Muscle of arm (tissue), 12 donors: ENCODE measurements around the gene NEK6. TPM values are rescaled to one million over a fixed set of nuclear protein-coding genes. Genes with fewer than 3 reads are reported as not detected.

Experiments used
- DNase-seq: peaks from one replicate; pipeline ENCODE4 v3.0.0-alpha.2; 2013
- polyA plus RNA-seq, 12 donors: library from polyadenylated mRNA; unstranded; fragments of 120-200 nt; gene quantifications; one replicate each; pipeline ENCODE4 v1.2.1, GENCODE V29; 2013; ENCODE audit not compliant: insufficient read length in 12 of 12

Gene NEK6
- polyA plus RNA-seq, 12 donors = 29.2 to 47.2 (median 37.5) TPM; not detected in 1

DNA sequence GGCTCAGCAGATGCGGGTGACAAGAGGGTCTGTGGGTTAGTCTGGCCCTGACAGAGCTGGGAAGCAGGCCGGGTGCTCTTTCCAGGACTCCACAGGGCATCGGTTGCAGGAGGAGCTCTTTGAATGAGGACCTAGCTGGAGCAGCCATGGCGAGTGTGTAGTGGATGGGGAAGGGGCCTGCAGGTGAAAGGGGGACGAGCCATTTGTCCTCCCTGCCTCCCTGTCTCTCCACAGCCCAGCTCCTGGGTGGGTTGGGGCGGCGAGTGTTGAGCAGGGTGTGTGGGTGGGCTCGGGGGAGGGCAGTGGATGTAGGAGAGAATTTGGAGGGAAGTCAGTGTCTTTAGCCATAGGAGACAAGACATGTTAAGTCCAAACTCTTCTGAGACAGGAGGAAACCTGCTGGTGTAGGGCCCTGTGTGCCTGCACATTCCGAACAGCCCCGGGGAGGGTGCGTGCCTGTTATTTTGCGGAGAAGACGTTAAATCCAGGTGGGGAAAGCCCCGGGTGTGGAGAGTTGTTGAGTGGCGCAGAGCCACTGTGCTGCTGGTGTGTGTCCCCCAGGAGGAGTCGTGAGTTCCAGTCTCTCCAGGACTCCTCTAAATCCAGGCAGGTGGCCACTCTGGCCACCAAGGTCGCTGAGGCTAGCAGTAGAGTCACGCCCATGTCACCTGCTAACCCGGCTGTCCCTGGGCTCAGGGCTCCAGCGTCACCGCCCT is 83.9 kb downstream of the NEK6 start:
- no peak for DNase-seq

DNA sequence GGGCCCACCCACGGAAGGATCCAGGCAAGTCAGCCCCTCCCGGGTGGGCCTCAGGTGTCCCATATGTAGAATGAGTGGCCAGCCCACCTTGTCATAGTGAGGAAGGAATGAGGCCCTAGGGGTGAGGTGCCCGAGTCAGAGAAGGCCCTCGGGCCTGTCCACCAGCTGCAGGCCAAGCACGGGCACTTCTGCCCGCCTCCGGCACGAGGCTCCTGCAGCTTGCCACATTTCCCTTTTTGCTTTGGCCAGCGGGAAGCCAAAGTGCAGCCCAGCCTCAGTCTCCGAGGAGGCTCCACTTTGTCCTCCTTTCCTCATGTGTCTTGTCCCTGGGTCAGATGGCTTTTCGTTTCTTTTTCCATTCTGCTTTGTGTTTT is 84.6 kb downstream of the NEK6 start:
- no peak for DNase-seq

DNA sequence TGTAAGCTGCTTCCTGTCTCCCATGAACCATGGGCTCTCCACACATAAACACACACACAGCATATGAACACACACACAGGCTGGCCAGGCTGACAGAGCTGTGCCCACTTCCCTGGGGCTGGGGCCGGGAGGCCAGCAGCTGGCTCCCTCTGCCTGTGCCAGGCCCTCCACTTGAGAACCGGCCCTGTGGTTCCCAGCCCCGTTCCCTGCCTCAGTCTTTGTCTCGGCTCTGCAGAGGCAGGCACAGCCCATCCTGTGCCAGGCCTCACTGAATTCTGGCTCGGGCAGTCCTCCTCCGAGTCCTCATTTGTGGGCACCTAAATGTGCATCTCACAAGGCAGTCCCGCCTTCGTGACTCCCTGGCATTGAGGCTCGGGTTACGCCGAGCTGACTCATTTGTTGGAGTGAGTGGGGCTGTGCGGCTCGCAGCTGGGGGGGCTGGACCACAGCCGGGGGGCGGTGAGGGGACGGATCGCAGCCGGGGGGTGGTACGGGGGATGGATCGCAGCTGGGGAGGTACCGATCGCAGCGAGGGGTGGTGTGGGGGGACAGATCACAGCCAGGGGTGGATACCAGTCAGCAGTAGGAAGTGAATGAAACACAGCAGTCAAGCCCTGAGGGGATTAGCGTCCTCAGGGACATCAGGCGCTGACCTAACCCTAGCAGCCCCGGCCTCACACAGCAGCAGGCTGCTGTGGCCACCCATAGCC is 85.2 kb downstream of the NEK6 start:
- peak; percentile 70 for DNase-seq

- no peak for DNase-seq
Measured at GRCh38 chr9:124343533-124344290, 86.0 kb downstream of the NEK6 start.

- DNase-seq = no peak
Measured at GRCh38 chr9:124344291-124345050, 86.7 kb downstream of the NEK6 start.

DNA sequence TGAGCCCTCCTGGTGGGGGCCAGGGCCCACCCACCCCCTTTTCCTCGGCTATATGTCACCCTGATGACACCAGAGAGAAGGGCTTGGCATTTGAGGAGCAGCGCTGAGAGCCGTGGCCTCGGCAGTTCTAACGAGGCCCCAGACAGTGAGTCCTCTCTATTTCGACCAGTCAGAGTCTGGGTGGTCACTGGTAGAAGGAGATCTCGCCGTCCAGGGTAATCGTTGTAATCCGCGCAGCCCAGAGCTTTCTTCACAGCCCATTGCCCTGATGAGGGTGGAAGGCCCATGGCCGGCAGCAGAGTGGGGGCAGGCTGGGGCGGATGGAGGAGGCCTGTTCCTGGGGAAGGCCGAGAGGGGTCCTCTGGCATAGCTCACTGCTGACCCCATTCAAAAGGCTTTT is 87.3 kb downstream of the NEK6 start:
- DNase-seq = no peak

DNA sequence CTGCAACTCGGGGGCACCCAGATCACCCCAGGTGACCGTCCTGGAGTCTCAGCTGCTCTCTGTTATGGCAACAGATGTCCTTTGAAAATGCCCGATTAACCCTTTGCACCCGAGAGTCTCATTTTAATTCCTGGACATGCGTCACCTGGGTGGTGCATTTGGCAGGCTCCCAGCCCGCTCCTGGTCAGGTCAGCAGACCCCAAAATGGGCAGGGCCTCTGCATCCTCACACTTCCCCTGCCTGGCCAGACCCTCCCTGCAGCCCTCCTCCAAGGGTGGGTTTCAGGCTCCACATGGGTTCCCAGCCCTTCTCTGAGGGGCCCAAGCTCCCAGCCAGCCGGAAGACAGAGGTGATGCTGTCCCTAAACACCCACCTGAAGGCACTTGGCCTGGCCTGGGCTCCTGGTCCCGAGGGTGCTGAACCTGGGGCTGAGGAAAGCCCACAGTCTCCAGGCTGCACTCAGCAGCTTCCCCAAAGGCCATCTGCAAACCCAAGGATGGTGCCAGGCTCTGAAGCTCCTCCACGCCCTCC is 88.1 kb downstream of the NEK6 start:
- no peak for DNase-seq

- no peak for DNase-seq
Measured at GRCh38 chr9:124346347-124347163, 88.8 kb downstream of the NEK6 start.

DNA sequence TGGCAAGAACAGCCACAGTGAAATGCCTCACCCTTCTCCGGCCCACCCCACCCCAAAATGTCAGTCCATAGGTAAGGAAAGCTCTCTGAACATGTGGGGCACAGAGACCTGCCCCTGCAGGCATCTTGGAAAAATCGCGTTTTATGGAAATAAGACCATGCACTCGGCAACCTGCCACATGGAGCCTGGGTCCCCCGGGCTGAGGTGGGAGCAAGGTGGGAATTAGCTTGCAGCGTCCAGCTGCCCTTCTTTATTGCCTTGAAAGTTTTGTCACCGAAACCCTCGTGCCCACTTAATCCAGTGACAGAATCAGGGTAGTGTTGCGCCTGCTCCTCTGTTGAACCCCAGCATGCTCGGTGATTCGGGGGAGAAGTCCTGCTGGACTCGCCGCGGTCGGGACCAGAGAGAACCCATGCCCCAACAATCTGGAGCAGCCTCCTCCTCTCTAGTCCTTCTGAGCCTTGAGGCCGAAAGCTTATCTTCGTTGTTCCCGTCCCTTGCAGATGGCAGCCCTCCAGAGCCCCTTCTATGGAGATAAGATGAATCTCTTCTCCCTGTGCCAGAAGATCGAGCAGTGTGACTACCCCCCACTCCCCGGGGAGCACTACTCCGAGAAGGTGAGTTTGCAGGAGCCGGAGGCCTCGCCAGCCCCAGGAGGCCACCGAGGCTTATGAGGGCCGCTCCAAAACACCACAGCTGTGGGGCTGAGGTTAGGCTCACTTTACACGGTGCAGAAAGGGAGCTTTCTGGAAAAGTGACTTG is 89.6 kb downstream of the NEK6 start:
- no peak for DNase-seq

- DNase-seq = no peak
Measured at GRCh38 chr9:124347968-124348358, 90.2 kb downstream of the NEK6 start.

DNA sequence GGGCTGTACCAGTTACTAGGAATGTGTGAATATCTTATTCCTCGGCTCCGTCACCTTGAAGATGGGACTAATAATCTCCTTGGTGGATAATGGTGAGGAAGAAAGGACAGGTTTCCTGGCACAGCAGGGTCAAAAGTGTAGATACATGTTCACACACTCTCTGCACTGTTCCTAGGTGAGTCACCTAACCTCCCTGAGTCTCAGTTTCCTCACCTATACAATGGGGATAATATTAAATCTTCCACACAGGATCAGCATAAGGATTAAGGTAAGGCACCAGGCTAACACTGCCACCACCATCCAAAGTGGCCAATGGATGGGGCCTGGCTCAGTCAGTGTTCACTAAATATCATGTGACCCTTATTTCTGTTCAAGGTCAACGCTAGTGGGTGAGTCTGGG is 90.6 kb downstream of the NEK6 start:
- DNase-seq = no peak

DNA sequence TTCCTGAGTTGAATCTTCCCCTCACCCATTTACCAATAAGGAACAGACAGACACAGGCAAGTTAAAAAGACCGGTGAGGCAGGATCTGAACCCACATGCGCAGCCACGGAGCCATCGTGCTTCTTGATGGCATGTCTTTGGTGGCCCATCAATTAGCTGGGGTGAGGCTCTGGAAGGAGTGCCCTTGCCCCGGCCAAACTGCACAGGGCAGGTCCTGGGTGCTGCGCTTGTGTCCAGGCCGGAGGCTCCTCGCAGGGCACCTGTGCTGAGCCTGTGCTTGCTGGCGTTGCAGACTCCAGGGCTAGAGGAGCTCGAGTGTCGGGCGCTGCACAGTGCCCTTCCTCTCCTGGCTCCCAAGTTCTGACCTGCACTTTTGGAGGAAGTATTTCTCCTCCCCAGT is 91.1 kb downstream of the NEK6 start:
- DNase-seq = no peak

- no peak for DNase-seq
Measured at GRCh38 chr9:124349267-124349666, 91.5 kb downstream of the NEK6 start.

GRCh38 chr9:124349675-124350493 is 92.1 kb downstream of the NEK6 start:
- no peak for DNase-seq

- DNase-seq = no peak
Measured at GRCh38 chr9:124350494-124351263, 92.9 kb downstream of the NEK6 start.

- no peak for DNase-seq
Measured at GRCh38 chr9:124351672-124352468, 94.1 kb downstream of the NEK6 start.

DNA sequence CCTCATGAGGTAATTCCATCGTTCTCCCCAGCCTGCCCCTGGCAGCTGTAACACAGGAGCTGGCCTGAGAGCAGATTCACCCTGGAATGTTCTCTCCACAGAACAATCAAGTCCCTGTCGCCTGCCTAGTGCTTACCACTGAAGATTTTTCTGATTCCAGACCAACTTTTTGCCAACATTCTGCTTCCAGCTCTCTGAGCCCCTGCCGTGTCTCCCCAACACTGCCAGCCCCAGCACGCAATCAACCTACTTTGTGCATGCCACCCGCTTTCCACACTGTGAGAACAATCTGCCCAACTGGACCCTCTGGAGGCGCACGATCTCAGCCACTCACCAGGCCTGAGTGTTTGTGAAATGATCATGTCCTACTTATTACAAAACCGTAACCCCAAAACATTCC is 94.9 kb downstream of the NEK6 start:
- no peak for DNase-seq
